Fibroblast of peridontal ligament (primary cell): ENCODE measurements around the gene CNTNAP5.
A peak's percentile ranks its signal among the peaks of the same experiment; 100 is the strongest.

Experiments
- DNase-seq: peaks from one replicate; pipeline ENCODE4 v3.0.0-alpha.2; 2010; ENCODE audit errors: extremely low read depth

CNTNAP5 gene

DNA sequence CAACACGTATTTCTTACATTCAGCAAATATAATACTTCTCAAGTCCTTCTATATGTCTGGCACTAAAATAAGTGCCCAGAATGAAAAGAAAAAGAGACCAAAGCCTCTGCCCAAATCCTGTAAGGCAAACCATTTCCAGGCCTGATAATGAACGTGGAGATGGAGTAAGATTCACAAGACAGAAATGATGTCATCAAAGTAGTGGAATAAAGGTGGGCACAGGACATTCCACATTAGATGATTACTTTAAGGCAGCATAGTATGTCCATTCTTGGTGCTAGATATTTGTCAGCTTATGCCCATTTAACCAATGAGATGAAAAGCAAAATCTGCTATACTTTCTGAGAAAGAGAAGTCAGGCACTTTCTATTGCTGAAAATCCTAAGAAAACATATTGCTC lies 38.5 kb downstream of the CNTNAP5 start:
- DNase-seq, result no peak

DNA sequence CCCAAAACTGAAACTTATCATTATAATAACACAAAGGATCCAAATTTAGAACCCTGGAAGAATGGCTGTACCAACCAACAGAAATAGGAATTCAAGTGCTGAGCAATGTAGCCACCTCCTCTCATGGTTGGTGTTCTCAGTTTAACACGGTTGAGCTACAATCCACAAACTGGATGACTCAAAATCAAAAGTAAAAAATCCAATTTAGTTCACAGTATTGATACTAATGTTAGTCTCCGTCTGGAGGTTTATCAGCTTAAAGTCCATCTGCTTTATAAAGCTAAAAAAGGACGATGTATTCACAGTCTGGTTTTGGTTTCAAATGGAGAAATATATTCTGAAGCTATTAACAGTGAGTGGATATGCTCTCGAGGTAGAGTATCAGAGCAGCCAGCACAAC lies 40.5 kb downstream of the CNTNAP5 start:
- DNase-seq, result no peak

DNA sequence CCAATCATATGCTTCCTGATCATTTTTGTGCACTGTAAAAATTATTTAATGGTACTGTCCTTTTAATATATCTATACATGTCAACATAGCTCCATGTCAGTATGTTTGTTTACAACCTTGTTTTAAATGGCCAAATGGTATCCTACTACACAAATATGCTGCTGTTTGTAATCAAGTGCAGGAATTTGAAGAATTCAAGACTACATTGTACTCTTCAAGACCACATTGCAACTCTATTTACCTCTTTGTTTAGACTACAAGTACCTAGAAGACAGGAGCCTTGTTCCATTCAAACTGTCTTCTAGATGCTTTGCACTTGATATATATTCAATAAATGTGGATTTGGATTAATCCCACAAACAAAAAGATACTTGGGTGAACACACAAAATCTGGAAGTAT lies 41.7 kb downstream of the CNTNAP5 start:
- DNase-seq, result no peak

DNA sequence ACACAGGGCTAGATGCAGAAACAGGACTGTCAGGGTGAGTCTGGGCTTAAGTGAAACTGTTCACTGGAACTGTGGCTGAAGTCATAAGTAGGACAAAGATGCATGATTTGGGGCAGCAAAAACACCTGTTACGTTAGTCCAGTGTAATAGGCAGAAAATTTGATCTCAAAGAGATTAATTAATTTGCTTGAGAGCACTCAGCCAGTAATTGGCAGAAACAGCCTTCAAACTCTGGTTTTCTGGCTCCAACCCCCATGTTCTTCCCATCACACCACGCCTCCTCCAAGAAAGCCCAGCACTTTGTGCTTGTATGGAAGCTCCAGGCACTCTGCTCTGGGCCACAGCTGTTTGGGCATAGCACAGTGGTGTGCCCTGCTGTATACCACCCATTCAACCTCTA lies 54.0 kb downstream of the CNTNAP5 start:
- no peak for DNase-seq

DNA sequence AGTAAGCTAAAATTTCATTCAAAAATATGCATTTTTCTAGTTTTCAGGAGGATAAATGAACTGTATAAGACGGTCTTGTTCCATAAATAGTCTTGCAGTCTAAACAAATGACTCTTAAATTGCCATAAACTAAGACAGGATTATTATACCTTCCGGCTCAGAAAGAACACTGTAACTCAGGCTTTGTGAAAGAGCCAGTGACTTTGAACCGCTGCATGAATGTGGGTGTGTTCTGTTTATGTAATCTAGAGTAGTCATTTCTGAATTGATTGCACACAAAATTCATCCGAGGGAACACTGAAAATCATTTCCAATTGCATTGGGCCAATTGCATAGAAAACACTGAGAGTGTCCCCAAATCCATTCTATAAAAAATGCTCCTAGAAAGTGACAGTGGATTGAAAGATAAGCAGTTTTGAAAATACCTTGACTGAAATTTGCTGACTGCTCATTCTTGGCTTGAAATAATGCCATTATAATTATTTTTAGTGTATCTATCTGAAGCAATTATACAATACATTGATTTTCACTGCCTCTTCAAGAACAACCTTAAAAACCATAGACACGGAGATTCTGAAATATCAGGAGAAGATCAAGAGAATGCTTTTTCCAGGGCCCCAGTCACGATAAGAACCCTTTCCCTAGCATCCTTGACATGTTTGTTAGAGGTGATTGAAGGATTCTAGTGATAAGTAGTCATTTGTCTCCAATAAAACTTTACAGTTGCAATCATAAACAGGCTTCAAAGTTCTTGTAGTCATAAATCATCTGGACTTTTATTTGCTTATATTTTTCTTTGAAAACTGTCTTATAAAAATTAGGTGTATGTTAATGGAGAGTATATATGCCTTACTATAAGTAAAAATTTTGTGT lies 55.4 kb downstream of the CNTNAP5 start:
- DNase-seq, result no peak

DNA sequence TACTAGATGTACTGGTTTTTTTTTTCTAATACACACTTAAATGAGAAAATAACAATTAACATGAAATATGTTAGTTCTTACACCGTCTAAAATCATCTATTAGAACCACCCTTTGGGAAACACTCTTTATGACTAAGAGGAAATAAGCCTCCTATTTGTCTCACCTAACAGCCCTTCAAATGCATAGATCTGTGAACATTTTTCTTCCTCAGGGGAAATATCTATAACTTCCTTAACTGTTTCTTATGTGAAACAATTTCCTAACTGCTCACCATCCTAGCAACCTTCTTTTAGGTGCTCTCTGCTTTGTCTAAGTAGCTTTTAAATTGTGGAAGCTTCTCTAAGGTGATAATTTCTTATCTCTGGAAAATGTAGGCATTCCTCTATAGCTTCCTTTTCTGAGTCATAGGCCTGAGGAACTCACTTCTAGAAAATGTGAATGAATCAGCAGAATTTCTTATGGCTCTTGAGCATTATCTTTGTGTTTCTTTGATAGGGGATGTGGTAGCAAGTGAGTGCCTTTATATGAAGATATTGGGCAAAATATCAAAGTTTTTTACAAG lies 56.1 kb downstream of the CNTNAP5 start:
- no peak for DNase-seq

DNA sequence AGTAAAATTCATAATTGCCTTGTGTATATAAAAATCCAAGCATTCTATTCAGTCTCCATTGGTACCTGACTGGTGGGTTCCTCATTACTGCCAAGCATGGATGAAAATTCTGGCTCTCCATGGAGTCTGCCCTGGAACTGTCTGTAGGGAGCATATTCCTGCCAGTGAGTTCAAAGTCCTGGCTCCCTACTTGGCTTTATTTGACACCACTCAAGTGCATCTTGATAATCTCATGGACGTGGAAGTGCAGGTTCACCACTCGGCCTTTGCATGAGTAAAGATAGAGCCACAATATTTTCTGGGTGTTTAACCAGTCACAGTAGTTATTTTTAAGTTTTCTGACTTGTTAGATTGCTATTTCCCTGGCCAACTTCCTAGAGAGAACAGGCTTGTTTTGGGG lies 63.5 kb downstream of the CNTNAP5 start:
- no peak for DNase-seq

DNA sequence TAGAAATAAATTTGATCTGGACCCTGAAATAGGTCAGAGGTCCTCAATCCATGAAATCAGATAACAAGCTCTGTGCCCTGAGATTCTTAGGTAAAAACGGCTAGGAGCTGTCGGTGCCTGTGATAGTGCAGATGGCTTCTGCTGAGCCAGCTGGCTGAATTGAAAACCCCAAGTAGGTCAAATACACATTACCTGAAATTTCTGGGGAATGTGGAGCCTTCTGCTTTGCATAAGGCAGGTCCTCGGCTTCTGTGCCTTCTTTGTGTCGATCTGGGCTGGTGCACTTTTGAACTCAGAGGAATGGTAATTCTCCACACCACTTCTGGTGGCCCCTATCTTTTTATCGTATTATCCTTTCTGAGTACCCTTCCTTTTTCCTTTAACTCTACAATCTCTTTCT lies 66.6 kb downstream of the CNTNAP5 start:
- DNase-seq, result no peak

DNA sequence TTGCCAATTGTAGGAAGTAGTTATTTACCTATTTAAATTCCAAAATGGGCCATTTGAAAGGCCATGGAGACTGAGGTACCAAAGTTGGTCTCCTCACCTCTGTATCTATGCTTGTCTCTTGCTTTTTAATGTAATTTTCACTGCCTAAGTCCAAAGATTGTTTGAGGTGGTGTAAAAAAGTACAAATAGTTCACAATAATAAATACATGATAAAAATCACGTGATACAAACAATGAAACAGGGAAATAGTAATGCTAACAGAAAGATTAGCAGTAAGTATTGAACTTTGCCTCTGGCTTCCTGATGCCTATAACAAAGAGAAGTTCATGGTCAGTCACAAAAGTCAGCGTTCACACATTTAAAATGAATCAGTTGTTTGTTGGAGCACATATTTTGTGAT lies 67.6 kb downstream of the CNTNAP5 start:
- no peak for DNase-seq

DNA sequence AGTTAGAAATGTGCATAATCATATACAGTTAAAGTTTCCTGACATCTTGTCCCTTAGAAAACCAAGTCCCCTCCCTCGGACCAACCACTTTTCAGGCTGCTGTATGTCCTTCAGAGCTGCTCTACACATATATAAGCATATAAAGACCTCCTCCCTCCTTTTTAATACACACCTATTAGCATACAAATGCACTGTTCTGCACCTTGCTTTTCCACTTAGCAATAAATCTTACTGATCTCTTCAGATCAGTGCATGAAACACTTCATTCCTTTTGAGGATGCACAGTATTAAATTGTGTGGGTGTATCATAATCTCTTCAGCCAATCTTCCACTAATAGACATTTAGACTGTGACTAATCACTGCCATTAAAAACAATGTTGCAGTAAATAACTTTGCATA lies 79.8 kb downstream of the CNTNAP5 start:
- DNase-seq, result no peak

DNA sequence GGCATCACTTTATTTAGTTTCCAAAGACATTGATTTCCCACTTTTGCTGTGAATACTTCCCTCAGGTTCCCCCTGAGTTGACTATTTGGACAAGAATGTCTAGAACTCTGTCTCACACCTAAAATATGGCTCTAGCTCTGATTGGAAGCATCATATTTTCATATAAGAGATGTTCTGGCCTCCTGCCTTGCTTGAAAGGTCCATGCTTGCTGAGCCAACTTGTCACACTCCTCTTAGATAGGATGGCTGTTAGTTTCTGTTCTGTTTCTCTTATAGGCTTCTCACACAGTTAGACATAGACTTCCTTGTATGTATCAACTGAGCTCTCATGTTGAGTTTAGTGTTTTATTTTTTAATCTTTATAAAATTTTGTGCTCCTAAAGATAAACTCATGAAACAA lies 87.1 kb downstream of the CNTNAP5 start:
- no peak for DNase-seq

DNA sequence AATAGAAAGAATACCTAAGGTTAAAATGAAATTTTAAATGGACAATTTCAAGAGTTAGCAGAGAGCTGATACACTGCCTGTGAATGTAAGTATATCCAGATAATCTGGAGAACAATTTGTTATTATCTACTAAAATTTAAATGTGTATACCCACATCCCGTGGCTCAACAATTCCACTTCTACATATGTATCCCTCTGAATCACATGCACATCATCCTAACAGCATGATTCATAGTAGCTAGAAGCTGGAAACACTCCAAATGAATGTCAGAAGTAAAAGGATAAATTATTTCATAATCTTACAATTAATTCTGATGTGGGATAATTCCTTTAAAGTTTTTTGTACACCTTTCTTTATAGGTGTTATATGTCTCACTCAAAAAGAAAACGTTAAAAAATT lies 87.9 kb downstream of the CNTNAP5 start:
- DNase-seq, result peak; percentile 6

DNA sequence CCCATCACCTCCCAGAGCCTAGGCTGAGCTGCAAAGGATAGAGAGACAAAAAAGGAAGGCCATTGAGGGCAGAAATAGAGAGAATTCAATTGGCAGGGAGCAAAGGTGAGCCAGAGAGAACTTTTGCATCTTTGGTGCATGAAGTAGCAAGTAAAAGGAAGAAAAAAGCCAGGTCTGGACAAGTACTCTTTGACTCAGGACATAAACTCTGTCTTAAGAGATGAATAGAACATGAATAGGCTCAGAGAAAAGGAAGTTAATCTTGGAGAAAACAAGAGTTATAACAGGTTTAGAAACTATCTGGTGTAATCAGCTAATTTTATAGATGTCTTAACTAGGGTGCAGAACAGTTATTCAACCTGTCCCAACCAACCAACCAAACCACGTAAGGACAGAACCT lies 95.2 kb downstream of the CNTNAP5 start:
- DNase-seq, result no peak

DNA sequence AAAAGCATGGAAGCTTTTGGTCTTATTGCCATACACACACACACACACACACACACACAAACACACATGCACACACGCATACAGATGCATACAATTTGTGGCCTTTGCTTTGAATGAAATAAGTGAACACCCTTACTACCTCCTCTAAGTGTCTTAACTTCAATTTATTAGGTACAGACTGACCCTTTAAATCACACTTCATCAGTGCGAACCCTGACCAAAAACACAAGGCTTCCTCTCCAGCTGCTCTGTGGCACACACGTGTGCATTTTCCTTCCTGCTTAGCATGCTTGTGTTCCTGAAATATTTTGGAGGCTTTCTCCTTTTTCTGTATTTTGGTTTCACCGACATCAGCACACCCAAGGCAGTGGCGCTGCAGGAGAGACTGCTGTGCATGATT lies 96.0 kb downstream of the CNTNAP5 start:
- no peak for DNase-seq

DNA sequence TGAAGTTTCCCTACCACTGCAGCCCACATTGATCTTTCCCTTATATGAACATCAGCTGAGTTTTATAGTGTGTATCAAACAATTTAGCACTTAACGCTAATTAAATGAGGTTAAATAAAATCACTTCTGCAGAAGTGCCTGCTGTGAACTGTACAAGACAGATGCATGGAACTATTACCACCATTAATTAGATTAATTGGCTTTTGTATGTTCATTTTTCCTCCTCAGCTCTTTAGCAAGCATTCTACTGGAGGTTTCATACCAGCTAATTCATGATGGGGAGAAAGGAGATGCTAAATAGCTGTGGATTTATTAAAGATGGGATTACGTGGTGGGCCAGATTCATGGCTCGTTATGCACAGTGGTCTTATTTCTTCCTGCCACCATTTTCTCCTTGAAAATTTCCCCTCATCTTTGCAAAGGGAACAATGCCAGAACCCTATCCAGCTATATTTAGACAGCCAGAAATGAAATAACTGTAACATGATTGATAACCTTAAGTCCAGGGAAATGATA lies 96.7 kb downstream of the CNTNAP5 start:
- no peak for DNase-seq

DNA sequence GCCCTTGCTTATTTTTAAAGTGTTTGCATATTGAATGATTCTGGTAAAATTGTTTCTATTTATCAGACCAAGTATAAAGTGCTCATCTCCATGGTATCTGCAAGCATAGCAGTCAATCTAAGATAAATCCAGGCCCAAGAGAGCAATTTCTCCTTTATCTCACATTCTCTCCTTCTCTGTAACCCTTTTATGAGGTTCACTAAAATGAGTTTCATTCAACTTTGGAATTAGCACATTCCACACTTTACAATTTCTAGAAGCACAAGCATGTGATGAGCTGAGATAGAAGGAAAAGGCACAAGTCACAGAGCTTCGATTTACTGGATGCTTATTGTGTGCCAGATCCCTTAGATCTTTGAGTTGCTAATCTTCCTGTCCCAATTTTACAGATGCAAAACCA lies 97.3 kb downstream of the CNTNAP5 start:
- no peak for DNase-seq

DNA sequence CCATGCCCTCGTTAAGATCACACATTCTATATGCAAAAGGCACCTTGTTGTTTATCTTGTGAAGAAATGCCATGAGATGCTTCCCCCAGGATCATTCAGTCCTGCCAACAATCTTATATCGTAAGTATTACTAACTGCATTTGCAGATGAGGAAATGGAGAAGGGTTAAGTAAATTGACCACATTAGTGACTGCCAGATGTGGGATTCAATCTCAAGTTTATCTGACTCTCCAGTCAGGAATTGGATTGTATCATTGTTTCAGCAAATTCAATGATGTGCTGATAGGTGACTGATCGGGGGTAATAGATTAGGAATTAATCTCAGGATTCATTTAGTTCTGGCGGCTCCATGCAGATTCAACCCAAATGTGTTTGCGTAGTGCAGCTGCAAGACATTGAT lies 106.2 kb downstream of the CNTNAP5 start:
- DNase-seq, result no peak

DNA sequence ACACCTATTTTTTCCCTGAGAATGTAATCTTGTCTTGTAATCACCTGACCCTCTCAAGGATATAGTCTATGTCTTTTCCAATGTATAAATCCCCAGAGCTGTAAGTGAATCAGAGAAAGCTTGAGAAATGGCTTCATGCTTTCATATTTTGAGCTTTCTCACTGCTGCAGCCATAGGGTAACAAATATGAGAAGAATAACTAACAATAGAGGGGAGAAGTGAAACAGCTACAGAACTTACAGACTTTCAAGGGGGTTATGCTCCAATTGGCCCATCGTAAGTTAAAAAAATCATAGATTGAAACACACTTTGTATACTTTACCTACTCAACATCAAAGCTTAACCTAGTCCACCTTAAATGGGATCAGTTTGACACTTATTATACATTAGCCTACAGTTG lies 111.0 kb downstream of the CNTNAP5 start:
- no peak for DNase-seq

DNA sequence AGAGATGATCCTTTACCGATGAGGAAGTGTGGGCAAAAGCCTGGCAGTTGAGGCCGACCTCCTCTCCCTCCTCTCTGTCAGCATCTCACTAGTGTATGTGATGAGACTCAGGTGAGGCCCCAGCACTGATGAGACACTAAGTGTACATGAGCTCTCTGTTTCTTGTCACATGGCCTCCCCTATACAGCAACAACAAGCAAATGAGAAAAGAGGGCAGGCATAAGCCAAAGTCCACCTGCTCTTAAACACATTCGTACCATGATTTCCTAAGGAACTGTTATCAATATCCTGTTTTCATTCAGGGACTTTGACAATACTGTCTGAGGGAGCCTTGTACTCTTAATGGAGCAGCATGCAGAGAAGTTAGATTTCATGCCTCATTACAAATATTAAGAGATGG lies 113.0 kb downstream of the CNTNAP5 start:
- DNase-seq, result no peak

DNA sequence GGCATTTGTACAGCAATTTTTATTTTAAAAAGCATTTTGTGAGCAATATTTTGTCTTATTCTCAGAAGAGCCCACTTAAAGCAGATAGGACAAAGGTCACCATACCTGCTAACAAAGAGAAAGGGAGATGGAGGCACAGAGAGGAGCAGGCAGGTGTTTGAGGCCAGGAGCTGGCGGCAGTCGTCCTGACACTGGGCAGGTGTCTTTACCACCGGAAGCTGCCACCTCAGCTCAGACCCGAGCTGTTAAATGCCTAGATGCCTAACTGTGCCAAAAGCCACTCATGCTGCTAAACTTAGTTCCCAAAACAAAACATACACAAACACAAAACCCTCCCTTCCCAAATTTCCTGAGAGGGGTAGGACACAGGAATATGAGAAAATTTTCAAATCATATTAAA lies 120.9 kb downstream of the CNTNAP5 start:
- DNase-seq, result no peak

DNA sequence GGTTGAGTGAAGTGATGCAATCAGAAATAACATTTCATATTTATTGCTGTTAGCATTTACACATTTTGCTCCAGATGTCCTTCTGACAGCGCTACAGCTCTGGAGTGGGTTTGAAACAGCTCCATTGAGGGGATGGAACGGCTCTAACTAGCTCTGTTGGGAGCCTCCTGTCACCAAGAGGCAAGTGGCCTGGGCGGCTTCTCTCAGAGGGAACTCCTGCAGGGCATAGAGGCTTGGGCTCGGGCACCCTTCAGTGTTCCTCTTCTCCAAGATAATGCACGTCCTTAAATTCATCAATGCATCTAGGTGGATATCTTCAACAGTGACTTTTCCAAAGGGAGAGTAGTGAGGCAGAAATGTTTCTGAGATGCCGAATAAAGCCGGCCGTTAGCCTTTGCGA lies 122.5 kb downstream of the CNTNAP5 start:
- no peak for DNase-seq

DNA sequence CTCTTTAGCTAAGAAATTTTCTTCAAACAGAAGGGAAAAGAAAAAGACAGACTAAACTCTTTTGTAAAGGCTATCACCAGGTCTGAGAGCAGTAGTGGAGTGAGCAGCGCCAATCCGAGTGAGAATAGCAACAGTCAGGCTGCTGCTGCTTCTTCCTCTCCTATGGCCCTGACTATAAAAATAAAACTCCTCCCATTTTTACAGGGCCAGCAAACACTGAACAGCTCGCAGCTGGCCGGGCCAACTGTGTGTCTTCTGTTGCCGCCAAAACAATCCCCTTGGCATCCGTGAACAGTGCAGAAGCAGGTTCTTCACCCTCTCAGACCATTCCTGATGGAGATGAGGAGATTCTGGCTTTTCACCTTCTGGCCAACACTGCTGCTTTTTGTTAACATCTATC lies 124.5 kb downstream of the CNTNAP5 start:
- no peak for DNase-seq

DNA sequence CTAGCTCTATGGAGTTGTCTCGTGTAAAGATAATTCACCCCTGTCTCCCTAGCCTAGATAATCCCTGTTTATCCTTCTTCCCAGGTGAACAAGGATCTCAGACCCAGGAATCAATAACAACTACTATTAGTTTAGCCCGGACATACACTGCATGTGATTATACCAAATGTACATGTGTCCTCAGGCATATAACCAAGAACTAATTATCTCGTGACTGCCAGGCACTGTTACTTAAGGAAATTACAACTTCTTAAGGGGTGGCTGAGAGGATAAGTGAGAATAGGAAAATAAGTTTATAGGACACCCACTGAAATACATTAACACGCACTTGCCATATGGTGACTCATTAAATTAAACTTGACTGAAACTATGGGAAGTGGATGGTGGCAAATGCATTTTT lies 126.6 kb downstream of the CNTNAP5 start:
- no peak for DNase-seq

DNA sequence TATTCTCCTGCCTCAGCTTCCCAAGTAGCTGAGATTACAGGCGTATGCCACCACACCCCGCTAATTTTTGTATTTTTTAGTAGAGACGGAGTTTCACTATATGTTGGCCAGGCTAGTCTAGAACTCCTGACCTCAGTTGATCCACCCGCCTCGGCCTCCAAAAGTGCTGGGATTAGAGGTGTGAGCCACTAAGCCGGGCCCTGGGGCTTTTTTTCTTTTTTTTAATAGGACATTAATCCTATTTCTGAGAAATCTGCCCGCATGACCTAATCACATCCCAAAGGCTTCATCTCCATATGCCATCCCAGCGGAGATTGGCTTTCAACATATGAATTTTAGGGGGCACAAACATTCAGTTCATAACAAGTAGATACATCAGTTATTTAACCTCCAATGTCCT lies 128.6 kb downstream of the CNTNAP5 start:
- no peak for DNase-seq
